ENCODE results near the gene MGMT.

MGMT gene

DNA sequence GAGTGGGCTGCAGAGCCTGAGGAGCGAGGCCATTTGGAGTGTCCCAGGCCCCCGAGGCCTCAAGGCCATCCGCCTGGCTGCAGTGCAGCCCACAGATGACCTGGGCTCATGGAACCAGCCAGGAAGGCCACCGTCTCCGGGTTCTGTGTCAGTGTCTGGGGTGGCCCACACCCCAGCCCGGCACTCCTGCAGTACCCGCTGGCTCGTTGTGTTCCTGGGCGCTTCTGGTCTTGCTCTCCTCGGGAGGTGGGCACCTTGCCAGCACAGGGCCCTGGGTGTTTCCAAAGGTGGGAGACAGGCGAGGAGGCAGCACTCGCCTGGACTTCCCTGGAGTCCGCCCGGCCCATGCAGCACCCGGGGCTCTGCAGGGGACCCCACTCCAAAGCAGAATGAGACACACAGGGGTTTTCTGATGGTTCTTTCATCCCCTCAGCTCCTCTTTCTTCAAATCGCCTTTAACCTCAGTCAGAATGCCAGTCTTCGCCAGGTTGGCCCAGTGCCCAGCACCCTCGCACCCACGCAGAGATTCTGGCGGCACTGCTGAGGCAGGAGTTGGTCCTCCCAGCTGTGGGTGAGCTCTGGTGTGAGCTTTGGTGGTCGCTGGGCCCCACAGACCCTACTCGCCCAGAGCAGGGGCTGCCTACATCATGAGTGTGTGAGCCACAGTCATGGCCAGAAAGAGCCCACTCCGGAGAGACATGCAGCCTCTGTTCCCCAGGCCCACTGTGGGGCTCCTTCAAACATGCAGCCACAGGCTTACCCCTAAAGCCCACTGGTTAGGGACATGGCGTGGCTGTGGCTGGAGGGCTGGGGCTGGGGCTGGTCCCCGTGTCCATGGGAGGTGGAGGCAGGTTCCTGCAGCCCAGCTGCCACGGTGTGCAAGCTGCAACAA is 341.3 kb downstream of the MGMT start:
- no peak for TF ChIP-seq YY1 (IDR thresholded peaks at IDR 0.05; ENCODE audit: insufficient read depth, insufficient read length)
- TF ChIP-seq SUZ12 (IDR thresholded peaks at IDR 0.05; ENCODE audit: extremely low read depth, insufficient read depth, insufficient read length), result no peak
- no peak for TF ChIP-seq ZNF274 (IDR thresholded peaks at IDR 0.05; ENCODE audit: low read depth, low read length)
- H3K4me3 ChIP-seq (ENCODE audit: insufficient read length, low read depth), result no peak overlapping the region
- no peaks in the 10 kb centered on the region for H3K36me3 ChIP-seq (ENCODE audit: insufficient read depth, insufficient read length, low read length)
- peaks cover 6% of the 10 kb centered on the region; the same call in 1 of the 2 replicates for H3K9me3 ChIP-seq (ENCODE audit: insufficient read depth, low read length)
- no peaks in the 10 kb centered on the region for H3K27me3 ChIP-seq (ENCODE audit: insufficient read depth, insufficient read length)
- no peak overlapping the region for H3K9ac ChIP-seq (ENCODE audit: insufficient read length, low read depth)
- no peak for DNase-seq (ENCODE audit: low read depth, low spot score)
- no peaks in the 10 kb centered on the region for H3K4me1 ChIP-seq (ENCODE audit: insufficient read depth, insufficient read length)

DNA sequence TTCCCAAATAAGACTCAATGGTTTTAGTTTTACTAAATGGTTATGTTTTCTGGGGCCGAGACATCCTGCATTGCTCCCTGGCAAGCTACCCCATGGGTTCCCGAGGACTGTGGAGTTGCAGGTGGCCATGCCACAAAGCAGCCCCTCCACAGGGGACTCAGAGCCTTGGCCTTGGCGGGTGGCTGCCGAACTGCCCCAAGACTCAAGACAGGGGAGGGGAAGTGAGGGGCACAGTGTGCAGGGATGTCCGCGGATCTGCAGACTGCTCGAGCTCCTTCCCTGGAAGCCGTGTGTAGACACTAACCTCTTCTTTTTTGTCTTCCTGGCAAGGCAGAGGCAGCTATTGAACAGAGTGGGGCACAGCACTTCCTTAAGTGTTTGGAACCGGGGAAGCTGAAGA is 342.4 kb downstream of the MGMT start:
- Histone ChIP-seq H3K27me3 (ENCODE audit: insufficient read depth, insufficient read length) (no peaks in the 10 kb centered on the region), H3K4me3 (ENCODE audit: insufficient read length, low read depth) (no peak overlapping the region), H3K36me3 (ENCODE audit: insufficient read depth, insufficient read length, low read length) (no peaks in the 10 kb centered on the region), H3K4me1 (ENCODE audit: insufficient read depth, insufficient read length) (no peaks in the 10 kb centered on the region), H3K9me3 (ENCODE audit: insufficient read depth, low read length) (no peaks in the 10 kb centered on the region), H3K9ac (ENCODE audit: insufficient read length, low read depth) (no peak overlapping the region)
- no peak for DNase-seq (ENCODE audit: low read depth, low spot score)
- TF ChIP-seq ZNF274 (IDR thresholded peaks at IDR 0.05; ENCODE audit: low read depth, low read length) (no peak), YY1 (IDR thresholded peaks at IDR 0.05; ENCODE audit: insufficient read depth, insufficient read length) (no peak), SUZ12 (IDR thresholded peaks at IDR 0.05; ENCODE audit: extremely low read depth, insufficient read depth, insufficient read length) (no peak)

DNA sequence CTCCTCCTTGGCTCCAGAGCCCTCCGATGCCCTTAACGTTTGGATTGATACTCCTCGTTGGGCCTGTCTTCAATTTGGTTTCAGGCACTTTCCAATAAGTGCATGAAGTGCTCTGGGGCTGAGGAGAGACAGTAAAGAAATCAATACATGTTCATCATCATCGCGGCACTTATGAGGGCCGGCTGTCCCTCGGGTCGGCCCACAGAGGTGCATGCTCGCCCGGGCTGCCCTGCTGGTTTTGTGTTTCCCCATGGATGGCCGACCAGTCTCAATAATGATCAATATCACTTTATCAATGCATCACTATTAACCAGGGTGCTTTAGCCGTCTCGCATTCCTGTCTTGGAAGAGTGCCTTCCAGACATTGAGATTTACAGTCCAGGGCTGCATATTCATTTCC is 342.8 kb downstream of the MGMT start:
- H3K36me3 ChIP-seq (ENCODE audit: insufficient read depth, insufficient read length, low read length), result no peaks in the 10 kb centered on the region
- no peaks in the 10 kb centered on the region for H3K4me1 ChIP-seq (ENCODE audit: insufficient read depth, insufficient read length)
- H3K9me3 ChIP-seq (ENCODE audit: insufficient read depth, low read length), result no peaks in the 10 kb centered on the region
- H3K4me3 ChIP-seq (ENCODE audit: insufficient read length, low read depth), result no peak overlapping the region
- no peaks in the 10 kb centered on the region for H3K27me3 ChIP-seq (ENCODE audit: insufficient read depth, insufficient read length)
- H3K9ac ChIP-seq (ENCODE audit: insufficient read length, low read depth), result no peak overlapping the region
- TF ChIP-seq ZNF274 (IDR thresholded peaks at IDR 0.05; ENCODE audit: low read depth, low read length) (no peak), SUZ12 (IDR thresholded peaks at IDR 0.05; ENCODE audit: extremely low read depth, insufficient read depth, insufficient read length) (no peak), YY1 (IDR thresholded peaks at IDR 0.05; ENCODE audit: insufficient read depth, insufficient read length) (no peak)
- no peak for DNase-seq (ENCODE audit: low read depth, low spot score)

DNA sequence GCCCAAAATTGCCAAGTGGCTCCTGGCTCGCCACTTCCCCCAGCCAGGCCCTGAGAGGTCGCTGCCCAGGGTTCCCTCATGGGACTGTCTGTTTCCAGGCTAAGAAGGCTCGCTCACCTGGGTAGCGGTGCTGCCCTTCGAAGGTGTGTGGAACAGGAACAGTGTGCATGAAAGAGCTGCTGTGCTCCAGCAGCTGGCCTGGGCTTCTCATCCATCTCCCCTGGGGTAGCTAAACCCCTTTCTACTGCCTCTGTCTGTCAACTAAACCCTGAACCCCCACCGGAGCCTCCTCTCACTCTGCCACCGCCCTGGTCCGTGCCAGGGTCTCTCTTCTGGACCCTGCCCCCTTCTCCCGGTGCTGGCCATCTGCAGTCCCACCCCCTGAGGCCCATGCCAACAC is 344.2 kb downstream of the MGMT start:
- H3K9ac ChIP-seq (ENCODE audit: insufficient read length, low read depth), result no peak overlapping the region
- H3K4me1 ChIP-seq (ENCODE audit: insufficient read depth, insufficient read length), result no peaks in the 10 kb centered on the region
- H3K27me3 ChIP-seq (ENCODE audit: insufficient read depth, insufficient read length), result no peaks in the 10 kb centered on the region
- TF ChIP-seq YY1 (IDR thresholded peaks at IDR 0.05; ENCODE audit: insufficient read depth, insufficient read length), result no peak
- TF ChIP-seq SUZ12 (IDR thresholded peaks at IDR 0.05; ENCODE audit: extremely low read depth, insufficient read depth, insufficient read length), result no peak
- TF ChIP-seq ZNF274 (IDR thresholded peaks at IDR 0.05; ENCODE audit: low read depth, low read length), result no peak
- no peak for DNase-seq (ENCODE audit: low read depth, low spot score)
- no peaks in the 10 kb centered on the region for H3K36me3 ChIP-seq (ENCODE audit: insufficient read depth, insufficient read length, low read length)
- no peak overlapping the region for H3K4me3 ChIP-seq (ENCODE audit: insufficient read length, low read depth)
- no peaks in the 10 kb centered on the region for H3K9me3 ChIP-seq (ENCODE audit: insufficient read depth, low read length)

DNA sequence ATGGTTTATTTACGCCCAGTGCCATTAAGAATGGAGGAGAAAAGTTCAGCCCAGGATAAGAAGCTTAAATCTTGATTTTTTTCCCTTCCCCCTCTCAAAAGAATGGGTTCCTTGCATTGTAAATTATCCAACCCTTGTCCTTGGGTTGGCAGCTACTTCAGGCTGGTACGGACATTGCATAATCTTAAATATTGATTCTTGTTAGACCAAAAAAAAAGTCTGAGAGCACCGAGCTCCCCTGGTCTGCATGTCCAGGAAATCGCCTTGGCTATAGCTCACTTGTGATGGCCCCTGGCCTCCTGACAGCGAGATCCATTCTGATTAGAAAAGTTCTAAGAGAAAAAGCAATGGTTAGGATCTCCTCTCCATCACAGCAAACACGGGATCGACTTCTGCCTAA is 345.4 kb downstream of the MGMT start:
- H3K9ac ChIP-seq (ENCODE audit: insufficient read length, low read depth), result no peak overlapping the region
- TF ChIP-seq ZNF274 (IDR thresholded peaks at IDR 0.05; ENCODE audit: low read depth, low read length) (no peak), SUZ12 (IDR thresholded peaks at IDR 0.05; ENCODE audit: extremely low read depth, insufficient read depth, insufficient read length) (no peak), YY1 (IDR thresholded peaks at IDR 0.05; ENCODE audit: insufficient read depth, insufficient read length) (no peak)
- no peak for DNase-seq (ENCODE audit: low read depth, low spot score)
- H3K27me3 ChIP-seq (ENCODE audit: insufficient read depth, insufficient read length), result no peaks in the 10 kb centered on the region
- H3K36me3 ChIP-seq (ENCODE audit: insufficient read depth, insufficient read length, low read length), result no peaks in the 10 kb centered on the region
- peaks cover under 1% of the 10 kb centered on the region; the same call in 1 of the 2 replicates for H3K9me3 ChIP-seq (ENCODE audit: insufficient read depth, low read length)
- H3K4me3 ChIP-seq (ENCODE audit: insufficient read length, low read depth), result no peak overlapping the region
- no peaks in the 10 kb centered on the region for H3K4me1 ChIP-seq (ENCODE audit: insufficient read depth, insufficient read length)

DNA sequence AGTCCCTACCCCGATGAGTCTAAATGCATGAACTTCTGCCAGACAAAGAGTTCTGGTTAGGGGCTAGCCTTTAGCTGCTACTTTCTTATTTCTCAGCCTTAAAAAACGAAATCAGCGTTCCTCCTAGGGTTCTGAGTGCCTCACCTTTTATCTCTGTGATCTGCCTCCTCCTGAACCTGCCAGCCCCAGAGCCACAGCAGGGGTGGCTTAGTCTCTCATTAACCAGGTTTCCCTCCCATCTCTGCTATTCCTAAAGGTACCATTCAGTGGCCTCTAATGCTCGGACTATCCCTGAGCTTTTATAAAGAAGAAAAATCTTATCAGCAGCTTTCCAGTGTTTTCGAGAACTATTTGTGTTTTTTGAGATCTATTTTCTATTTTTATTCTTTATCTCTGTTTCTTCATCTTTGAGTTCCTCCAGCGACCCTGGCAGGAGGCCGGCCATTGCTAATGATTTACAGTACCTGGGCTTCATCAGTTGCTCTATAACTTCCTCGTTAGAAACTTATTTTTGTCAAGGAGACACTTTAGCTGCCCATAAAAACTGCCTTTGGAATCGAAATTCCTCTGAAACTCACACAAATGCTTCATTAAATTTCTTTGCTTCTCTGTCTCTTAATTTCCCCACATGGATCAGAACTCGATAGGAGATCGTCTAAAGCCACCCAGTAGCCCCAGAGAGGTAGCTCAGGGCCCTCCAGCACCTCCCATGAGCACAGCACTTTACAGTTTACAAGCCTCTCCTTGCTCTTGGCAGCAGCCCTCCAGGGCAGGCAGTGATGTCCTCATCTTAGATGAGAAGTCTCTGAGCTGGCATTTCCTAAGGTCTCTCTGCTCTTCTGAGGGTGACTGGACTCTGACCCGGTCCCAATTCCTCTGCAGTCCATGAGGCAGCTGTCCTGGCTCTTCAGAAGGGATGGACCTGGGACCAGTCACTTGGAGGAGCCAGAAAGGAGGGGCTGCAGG is 347.9 kb downstream of the MGMT start:
- TF ChIP-seq ZNF274 (IDR thresholded peaks at IDR 0.05; ENCODE audit: low read depth, low read length) (no peak), SUZ12 (IDR thresholded peaks at IDR 0.05; ENCODE audit: extremely low read depth, insufficient read depth, insufficient read length) (no peak), YY1 (IDR thresholded peaks at IDR 0.05; ENCODE audit: insufficient read depth, insufficient read length) (no peak)
- Histone ChIP-seq H3K9ac (ENCODE audit: insufficient read length, low read depth) (no peak overlapping the region), H3K4me3 (ENCODE audit: insufficient read length, low read depth) (no peak overlapping the region), H3K36me3 (ENCODE audit: insufficient read depth, insufficient read length, low read length) (no peaks in the 10 kb centered on the region), H3K9me3 (ENCODE audit: insufficient read depth, low read length) (peaks cover 12% of the 10 kb centered on the region; the same call in 1 of the 2 replicates), H3K4me1 (ENCODE audit: insufficient read depth, insufficient read length) (no peaks in the 10 kb centered on the region), H3K27me3 (ENCODE audit: insufficient read depth, insufficient read length) (no peaks in the 10 kb centered on the region)
- DNase-seq (ENCODE audit: low read depth, low spot score), result no peak
